ENCODE results near the gene LYPD6B. TPM values are rescaled to one million over a fixed set of nuclear protein-coding genes. Genes with fewer than 3 reads are reported as not detected.

LYPD6B gene
- polyA plus RNA-seq, 1 donor: 1.4 TPM

- Histone ChIP-seq H3K4me1 (ENCODE audit: control insufficient read depth, insufficient read depth, low read length) (peaks cover 6% of the 10 kb centered on the region), H3K36me3 (ENCODE audit: control insufficient read depth, insufficient read depth, low read length) (no peaks in the 10 kb centered on the region), H3K27ac (ENCODE audit: low read length) (no peak overlapping the region), H3K27me3 (ENCODE audit: control insufficient read depth, insufficient read depth, low read length) (peaks cover 19% of the 10 kb centered on the region), H3K4me3 (ENCODE audit: low read length) (peak overlapping the region; percentile 37), H3K9me3 (ENCODE audit: control insufficient read depth, low read depth, low read length) (no peaks in the 10 kb centered on the region)
- no peak for DNase-seq
- WGBS (ENCODE audit: insufficient coverage, low lambda C conversion rate): no CpG with 5 or more reads among the region's 11 CpGs
These were observed 770 bp downstream of the LYPD6B start for GRCh38 chr2:149039213-149039724.

GRCh38 chr2:149040451-149040850 lies 2.0 kb downstream of the LYPD6B start:
- no peak overlapping the region for H3K4me3 ChIP-seq (ENCODE audit: low read length)
- WGBS (ENCODE audit: insufficient coverage, low lambda C conversion rate): 90% methylated on average over 2 of the region's 7 CpGs
- no peaks in the 10 kb centered on the region for H3K9me3 ChIP-seq (ENCODE audit: control insufficient read depth, low read depth, low read length)
- H3K4me1 ChIP-seq (ENCODE audit: control insufficient read depth, insufficient read depth, low read length): peaks cover 6% of the 10 kb centered on the region
- H3K27me3 ChIP-seq (ENCODE audit: control insufficient read depth, insufficient read depth, low read length): peaks cover 19% of the 10 kb centered on the region
- no peak for DNase-seq
- no peaks in the 10 kb centered on the region for H3K36me3 ChIP-seq (ENCODE audit: control insufficient read depth, insufficient read depth, low read length)
- no peak overlapping the region for H3K27ac ChIP-seq (ENCODE audit: low read length)

- 100% methylated on average over 1 of the region's 1 CpG for WGBS (ENCODE audit: insufficient coverage, low lambda C conversion rate)
- peaks cover 19% of the 10 kb centered on the region for H3K27me3 ChIP-seq (ENCODE audit: control insufficient read depth, insufficient read depth, low read length)
- no peak overlapping the region for H3K4me3 ChIP-seq (ENCODE audit: low read length)
- no peaks in the 10 kb centered on the region for H3K36me3 ChIP-seq (ENCODE audit: control insufficient read depth, insufficient read depth, low read length)
- H3K9me3 ChIP-seq (ENCODE audit: control insufficient read depth, low read depth, low read length): no peaks in the 10 kb centered on the region
- peaks cover 6% of the 10 kb centered on the region for H3K4me1 ChIP-seq (ENCODE audit: control insufficient read depth, insufficient read depth, low read length)
- no peak for DNase-seq
- H3K27ac ChIP-seq (ENCODE audit: low read length): no peak overlapping the region
These were observed 3.0 kb downstream of the LYPD6B start for GRCh38 chr2:149041482-149041881.

GRCh38 chr2:149042881-149043280 lies 4.4 kb downstream of the LYPD6B start:
- Histone ChIP-seq H3K9me3 (ENCODE audit: control insufficient read depth, low read depth, low read length) (no peaks in the 10 kb centered on the region), H3K4me3 (ENCODE audit: low read length) (no peak overlapping the region), H3K27me3 (ENCODE audit: control insufficient read depth, insufficient read depth, low read length) (peaks cover 17% of the 10 kb centered on the region), H3K36me3 (ENCODE audit: control insufficient read depth, insufficient read depth, low read length) (no peaks in the 10 kb centered on the region), H3K4me1 (ENCODE audit: control insufficient read depth, insufficient read depth, low read length) (peaks cover 4% of the 10 kb centered on the region), H3K27ac (ENCODE audit: low read length) (no peak overlapping the region)
- 100% methylated on average over 1 of the region's 1 CpG for WGBS (ENCODE audit: insufficient coverage, low lambda C conversion rate)
- DNase-seq: no peak

GRCh38 chr2:149044500-149044899 lies 6.0 kb downstream of the LYPD6B start:
- no peak for DNase-seq
- no peak overlapping the region for H3K27ac ChIP-seq (ENCODE audit: low read length)
- H3K4me1 ChIP-seq (ENCODE audit: control insufficient read depth, insufficient read depth, low read length): no peaks in the 10 kb centered on the region
- H3K36me3 ChIP-seq (ENCODE audit: control insufficient read depth, insufficient read depth, low read length): no peaks in the 10 kb centered on the region
- peaks cover 10% of the 10 kb centered on the region for H3K27me3 ChIP-seq (ENCODE audit: control insufficient read depth, insufficient read depth, low read length)
- 38% methylated on average over 1 of the region's 1 CpG for WGBS (ENCODE audit: insufficient coverage, low lambda C conversion rate)
- no peaks in the 10 kb centered on the region for H3K9me3 ChIP-seq (ENCODE audit: control insufficient read depth, low read depth, low read length)
- H3K4me3 ChIP-seq (ENCODE audit: low read length): no peak overlapping the region

- Histone ChIP-seq H3K27ac (ENCODE audit: low read length) (no peak overlapping the region), H3K27me3 (ENCODE audit: control insufficient read depth, insufficient read depth, low read length) (peaks cover 3% of the 10 kb centered on the region), H3K4me3 (ENCODE audit: low read length) (no peak overlapping the region), H3K4me1 (ENCODE audit: control insufficient read depth, insufficient read depth, low read length) (no peaks in the 10 kb centered on the region), H3K36me3 (ENCODE audit: control insufficient read depth, insufficient read depth, low read length) (no peaks in the 10 kb centered on the region), H3K9me3 (ENCODE audit: control insufficient read depth, low read depth, low read length) (no peaks in the 10 kb centered on the region)
- 100% methylated on average over 2 of the region's 2 CpGs for WGBS (ENCODE audit: insufficient coverage, low lambda C conversion rate)
- DNase-seq: no peak
These were observed 8.6 kb downstream of the LYPD6B start for GRCh38 chr2:149047118-149047517.

GRCh38 chr2:149049142-149049541 lies 10.6 kb downstream of the LYPD6B start:
- Histone ChIP-seq H3K4me3 (ENCODE audit: low read length) (no peak overlapping the region), H3K36me3 (ENCODE audit: control insufficient read depth, insufficient read depth, low read length) (no peaks in the 10 kb centered on the region), H3K9me3 (ENCODE audit: control insufficient read depth, low read depth, low read length) (no peaks in the 10 kb centered on the region), H3K27ac (ENCODE audit: low read length) (no peak overlapping the region), H3K27me3 (ENCODE audit: control insufficient read depth, insufficient read depth, low read length) (no peaks in the 10 kb centered on the region), H3K4me1 (ENCODE audit: control insufficient read depth, insufficient read depth, low read length) (no peaks in the 10 kb centered on the region)
- no CpG with 5 or more reads among the region's 2 CpGs for WGBS (ENCODE audit: insufficient coverage, low lambda C conversion rate)
- DNase-seq: no peak

GRCh38 chr2:149050188-149050587 lies 11.7 kb downstream of the LYPD6B start:
- Histone ChIP-seq H3K36me3 (ENCODE audit: control insufficient read depth, insufficient read depth, low read length) (no peaks in the 10 kb centered on the region), H3K9me3 (ENCODE audit: control insufficient read depth, low read depth, low read length) (no peaks in the 10 kb centered on the region), H3K27me3 (ENCODE audit: control insufficient read depth, insufficient read depth, low read length) (no peaks in the 10 kb centered on the region), H3K4me3 (ENCODE audit: low read length) (no peak overlapping the region), H3K27ac (ENCODE audit: low read length) (no peak overlapping the region), H3K4me1 (ENCODE audit: control insufficient read depth, insufficient read depth, low read length) (no peaks in the 10 kb centered on the region)
- no peak for DNase-seq
- 67% methylated on average over 3 of the region's 6 CpGs for WGBS (ENCODE audit: insufficient coverage, low lambda C conversion rate)

- H3K9me3 ChIP-seq (ENCODE audit: control insufficient read depth, low read depth, low read length): no peaks in the 10 kb centered on the region
- 80% methylated on average over 1 of the region's 1 CpG for WGBS (ENCODE audit: insufficient coverage, low lambda C conversion rate)
- H3K4me3 ChIP-seq (ENCODE audit: low read length): no peak overlapping the region
- H3K27ac ChIP-seq (ENCODE audit: low read length): no peak overlapping the region
- no peak for DNase-seq
- no peaks in the 10 kb centered on the region for H3K36me3 ChIP-seq (ENCODE audit: control insufficient read depth, insufficient read depth, low read length)
- no peaks in the 10 kb centered on the region for H3K27me3 ChIP-seq (ENCODE audit: control insufficient read depth, insufficient read depth, low read length)
- no peaks in the 10 kb centered on the region for H3K4me1 ChIP-seq (ENCODE audit: control insufficient read depth, insufficient read depth, low read length)
These were observed 17.3 kb downstream of the LYPD6B start for GRCh38 chr2:149055751-149056150.

GRCh38 chr2:149056541-149057255 lies 18.2 kb downstream of the LYPD6B start:
- 71% methylated on average over 1 of the region's 6 CpGs for WGBS (ENCODE audit: insufficient coverage, low lambda C conversion rate)
- Histone ChIP-seq H3K4me3 (ENCODE audit: low read length) (no peak overlapping the region), H3K27me3 (ENCODE audit: control insufficient read depth, insufficient read depth, low read length) (no peaks in the 10 kb centered on the region), H3K27ac (ENCODE audit: low read length) (no peak overlapping the region), H3K36me3 (ENCODE audit: control insufficient read depth, insufficient read depth, low read length) (no peaks in the 10 kb centered on the region), H3K9me3 (ENCODE audit: control insufficient read depth, low read depth, low read length) (no peaks in the 10 kb centered on the region), H3K4me1 (ENCODE audit: control insufficient read depth, insufficient read depth, low read length) (no peaks in the 10 kb centered on the region)
- DNase-seq: no peak

GRCh38 chr2:149057401-149057800 lies 18.9 kb downstream of the LYPD6B start:
- WGBS (ENCODE audit: insufficient coverage, low lambda C conversion rate): no CpG with 5 or more reads among the region's 5 CpGs

More at GRCh38 chr2:149057401-149057800, 18.9 kb downstream of the LYPD6B start:
- no peak overlapping the region for H3K4me3 ChIP-seq (ENCODE audit: low read length)
- no peaks in the 10 kb centered on the region for H3K9me3 ChIP-seq (ENCODE audit: control insufficient read depth, low read depth, low read length)
- DNase-seq: no peak
- H3K36me3 ChIP-seq (ENCODE audit: control insufficient read depth, insufficient read depth, low read length): no peaks in the 10 kb centered on the region
- no peaks in the 10 kb centered on the region for H3K4me1 ChIP-seq (ENCODE audit: control insufficient read depth, insufficient read depth, low read length)
- no peaks in the 10 kb centered on the region for H3K27me3 ChIP-seq (ENCODE audit: control insufficient read depth, insufficient read depth, low read length)
- H3K27ac ChIP-seq (ENCODE audit: low read length): no peak overlapping the region
